ENCODE measurements around the gene AREL1.
A peak's percentile ranks its signal among the peaks of the same experiment; 100 is the strongest.

Gene AREL1

GRCh38 chr14:74634964-74635363, 77.9 kb downstream of the AREL1 start:
- no peak for DNase-seq

DNA sequence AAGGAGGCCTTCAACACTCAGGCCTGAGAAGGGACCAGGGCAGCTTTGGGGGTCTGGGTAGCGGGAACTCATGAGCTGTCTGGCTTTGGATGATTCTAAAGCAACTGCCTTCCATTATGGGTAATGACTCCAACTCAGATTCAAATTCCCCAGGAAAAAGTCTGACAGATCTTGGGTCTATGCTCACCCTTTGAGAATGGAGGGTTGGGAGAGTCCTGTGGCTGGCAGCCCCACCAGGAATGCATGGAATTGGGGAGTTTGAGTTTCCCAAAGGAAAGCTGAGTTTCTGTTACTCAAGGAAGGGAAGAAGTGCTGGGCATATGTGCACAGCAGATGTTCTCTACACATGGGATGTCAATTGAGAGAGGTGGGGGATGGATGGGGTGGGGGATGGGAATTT, 78.4 kb downstream of the AREL1 start:
- DNase-seq, result no peak

GRCh38 chr14:74630881-74631690, 81.8 kb downstream of the AREL1 start:
- no peak for DNase-seq

GRCh38 chr14:74628418-74628817, 84.5 kb downstream of the AREL1 start:
- DNase-seq, result no peak

DNA sequence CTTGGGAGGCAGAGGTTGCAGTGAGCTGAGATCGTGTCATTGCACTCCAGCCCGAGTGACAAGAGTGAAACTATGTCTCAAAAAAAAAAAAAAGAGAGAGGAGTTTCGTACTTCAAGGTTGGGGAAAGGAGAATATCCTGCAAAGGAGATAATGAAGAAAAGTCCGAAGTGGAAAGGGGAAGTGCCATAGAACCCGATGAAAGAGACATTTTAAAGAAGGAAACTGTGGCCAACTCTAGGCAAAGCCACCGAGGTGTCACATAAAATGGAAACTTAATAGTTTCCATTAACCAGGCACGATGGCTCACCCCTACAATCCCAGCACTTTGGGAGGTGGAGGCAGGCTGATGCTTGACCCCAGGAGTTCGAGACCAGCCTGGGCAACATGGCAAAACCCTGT, 85.8 kb downstream of the AREL1 start:
- no peak for DNase-seq

- DNase-seq, result no peak
These were observed 90.6 kb downstream of the AREL1 start for GRCh38 chr14:74622257-74622656.

DNA sequence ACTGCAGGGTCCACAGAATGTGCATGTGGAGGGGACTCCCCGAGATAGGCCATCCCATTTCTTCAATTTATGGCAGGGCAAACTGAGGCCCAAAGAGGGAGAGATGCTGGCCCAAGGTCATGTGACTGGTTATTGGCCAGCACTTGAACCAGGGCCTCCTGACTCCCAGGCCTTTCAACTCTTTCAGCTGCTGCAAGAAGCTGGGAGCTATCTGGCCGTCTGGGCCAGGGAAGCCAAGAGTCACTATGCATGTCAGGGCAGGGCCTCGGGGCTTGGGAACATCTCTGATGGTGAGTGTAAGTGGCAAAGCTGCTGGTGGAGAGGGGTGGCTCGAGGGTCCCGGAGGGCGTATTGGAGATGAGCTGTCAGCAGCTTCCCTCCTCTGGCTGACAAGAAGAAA, 91.3 kb downstream of the AREL1 start:
- no peak for DNase-seq

DNA sequence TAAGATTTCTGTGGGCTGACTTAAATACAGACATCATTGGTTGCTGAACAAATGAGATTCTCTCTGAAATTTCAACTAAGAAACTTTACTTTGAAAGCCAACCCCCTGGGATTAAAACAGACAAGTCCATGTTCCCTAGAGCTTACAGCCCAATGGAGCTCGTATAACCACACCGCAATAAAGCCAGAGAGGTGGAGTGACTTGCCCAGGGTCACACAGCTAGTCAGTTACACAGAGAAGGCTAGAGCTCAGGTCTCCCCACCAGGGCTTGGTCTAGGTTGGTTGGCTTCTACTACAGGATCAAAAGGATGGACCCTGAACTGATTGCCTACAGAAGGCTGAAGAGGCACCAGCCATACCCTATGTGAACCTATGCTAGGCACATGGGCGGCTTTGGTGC, 92.0 kb downstream of the AREL1 start:
- DNase-seq, result no peak

DNA sequence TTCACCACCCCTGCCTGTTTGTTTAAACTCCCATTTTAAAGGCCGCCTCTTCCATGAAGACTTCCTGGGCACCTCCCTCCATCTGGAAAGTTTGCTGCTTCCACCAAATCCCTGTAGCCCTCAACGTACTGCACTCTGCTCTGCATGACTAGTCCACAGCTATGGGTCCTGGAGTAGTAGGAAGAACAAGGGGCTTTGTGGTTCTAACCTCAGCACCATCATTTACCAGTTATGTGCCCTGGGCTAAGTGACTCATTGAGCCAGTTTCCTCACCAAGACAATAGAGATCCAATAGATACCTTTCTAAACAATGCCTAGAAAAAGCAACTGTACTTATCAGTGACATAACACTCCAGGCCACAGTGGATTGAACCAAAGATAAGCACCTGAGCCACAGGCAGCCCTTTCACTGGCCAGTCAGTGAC, 92.4 kb downstream of the AREL1 start:
- DNase-seq, result no peak

- no peak for DNase-seq
These were observed 93.2 kb downstream of the AREL1 start for GRCh38 chr14:74619672-74620131.

DNA sequence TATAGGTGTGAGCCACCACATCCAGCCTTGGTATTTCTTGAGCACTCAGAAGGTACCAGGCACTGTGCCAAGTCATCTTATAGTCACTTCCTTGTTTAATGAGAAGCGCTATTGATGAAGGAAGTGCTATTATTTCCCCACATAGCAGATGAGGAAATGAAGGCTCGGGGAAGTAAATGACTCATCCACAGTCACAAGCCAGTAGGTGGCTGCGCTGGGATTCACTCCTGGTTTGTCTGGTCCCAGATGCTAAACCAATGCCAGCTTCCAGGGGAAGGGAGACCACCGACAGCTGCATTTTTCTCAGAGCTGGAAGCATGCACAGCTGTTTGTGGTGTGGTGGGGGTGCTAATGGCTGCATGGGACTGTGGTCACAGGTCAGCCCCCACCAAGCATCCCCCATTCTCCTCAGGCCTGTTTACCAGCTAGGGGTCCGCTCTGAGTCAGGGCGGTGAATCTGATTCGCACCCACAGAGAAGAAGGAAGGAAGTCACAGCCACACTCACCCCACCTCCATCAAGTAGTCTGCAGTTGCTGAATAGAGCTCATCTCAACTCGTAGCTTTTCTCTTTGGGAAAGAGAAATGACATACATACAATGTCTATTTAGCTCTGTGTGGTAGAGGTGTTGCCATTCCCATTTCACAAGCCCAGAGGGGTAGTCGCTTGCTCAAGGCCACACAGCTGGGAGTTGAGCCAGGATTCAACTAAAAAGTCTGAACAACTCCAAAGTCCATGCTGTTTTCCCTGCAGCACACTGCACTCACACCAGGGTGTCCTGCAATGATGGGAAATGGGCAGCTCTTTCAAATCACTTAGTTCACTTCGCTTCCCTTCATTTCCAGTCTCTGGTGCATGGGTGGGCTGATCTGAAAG, 94.6 kb downstream of the AREL1 start:
- DNase-seq, result no peak

GRCh38 chr14:74616996-74617700, 95.7 kb downstream of the AREL1 start:
- DNase-seq, result no peak

GRCh38 chr14:74616507-74616906, 96.4 kb downstream of the AREL1 start:
- no peak for DNase-seq

DNA sequence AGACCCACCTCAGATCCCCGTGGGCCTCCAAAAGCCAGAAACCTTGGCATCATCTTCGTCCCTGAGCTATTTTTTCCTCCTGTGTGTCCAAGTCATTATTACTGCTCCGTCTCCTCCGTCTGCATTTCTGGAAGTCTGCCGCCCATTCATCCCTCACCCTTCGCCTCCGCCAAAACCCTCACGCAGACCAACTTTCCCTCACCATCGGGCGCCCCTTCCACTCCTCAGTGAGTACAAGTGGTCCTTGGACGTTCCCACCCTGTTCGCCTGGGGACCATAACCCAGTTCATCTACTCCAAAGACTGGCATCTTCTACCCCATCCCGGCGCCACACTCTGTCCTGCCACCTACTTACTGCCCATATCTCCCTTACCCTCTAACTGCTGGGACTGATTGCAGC, 97.1 kb downstream of the AREL1 start:
- no peak for DNase-seq

GRCh38 chr14:74614508-74615495, 98.1 kb downstream of the AREL1 start:
- peak; percentile 23 for DNase-seq

DNA sequence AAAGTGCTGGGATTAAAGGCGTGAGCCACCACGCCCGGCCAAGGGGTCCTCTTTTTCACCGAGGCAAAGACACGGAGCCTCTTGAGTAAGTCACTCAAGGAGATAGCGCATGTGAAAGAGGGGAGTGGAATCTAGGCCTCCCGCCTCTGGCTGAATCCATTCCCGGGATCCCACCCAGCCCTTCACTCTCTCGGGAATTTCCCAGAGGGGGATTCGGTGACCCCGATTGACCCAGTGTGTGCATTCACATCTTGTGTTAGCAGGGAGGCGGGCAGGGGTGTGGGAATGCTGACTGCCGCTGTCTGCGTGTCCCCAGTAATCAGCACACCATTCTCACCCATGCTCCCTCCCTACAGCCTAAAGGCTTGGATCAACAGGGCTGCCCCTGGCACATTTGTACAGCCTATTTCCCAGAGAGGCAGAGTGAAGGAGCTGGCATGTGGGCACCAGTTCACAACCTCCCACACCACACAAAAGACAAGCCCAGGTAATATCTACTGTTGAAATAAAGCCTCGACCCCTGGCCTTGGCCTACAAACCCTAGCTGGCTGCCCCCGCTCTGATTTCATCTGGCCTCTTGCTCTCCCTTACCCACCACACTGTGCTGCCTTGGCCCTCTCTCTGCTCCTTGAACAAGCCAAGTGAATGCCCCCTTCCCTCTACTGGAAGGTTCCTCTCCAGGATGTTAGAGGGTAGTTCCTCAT, 99.5 kb downstream of the AREL1 start:
- no peak for DNase-seq

GRCh38 chr14:74612350-74613021, 100.4 kb downstream of the AREL1 start:
- DNase-seq, result peak; percentile 74

DNA sequence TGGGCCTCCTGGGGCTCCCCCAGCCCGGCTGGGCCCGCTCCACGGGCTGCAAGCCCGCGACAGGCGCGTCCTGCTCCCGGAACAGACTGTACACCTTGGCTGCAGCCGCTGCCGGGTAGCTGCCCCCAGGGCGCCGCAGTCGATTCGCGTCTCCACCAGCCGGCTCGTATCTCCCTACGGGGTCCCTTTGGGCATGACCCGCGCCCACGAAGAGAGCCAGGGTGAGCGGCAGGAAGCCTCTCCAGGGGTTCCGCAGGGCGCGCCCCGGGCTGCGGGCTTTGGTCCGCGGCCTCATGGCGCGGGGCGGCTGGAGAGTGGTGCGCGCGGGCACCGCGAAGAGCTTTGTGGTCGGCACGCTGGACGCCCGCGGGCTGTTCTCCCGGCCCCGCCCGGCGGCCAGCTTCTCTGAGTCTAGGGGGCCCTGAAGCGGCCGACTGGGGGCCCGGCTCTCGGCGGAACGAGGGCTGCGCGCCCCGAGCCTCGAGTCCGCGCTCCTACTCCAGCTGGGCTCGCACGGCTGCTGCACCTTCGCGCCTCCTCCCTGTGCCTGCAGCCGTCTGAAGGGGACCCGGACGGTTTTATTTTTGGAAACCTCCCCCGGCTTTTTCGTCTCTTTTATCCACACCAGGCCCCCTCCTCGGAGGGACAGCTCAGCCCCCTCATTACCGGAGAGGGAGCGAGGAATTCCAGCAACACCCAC, 101.1 kb downstream of the AREL1 start, which contains the start of gene LTBP2:
Gene LTBP2 (minus strand): TSS at position 588 of the 700 bp plus-strand sequence. CDS start 293 bp downstream, at position 295.
- DNase-seq, result no peak

Measured in NCI-H2171 treated with DMSO at 0.1 percent for 48 hours (cell line).